Measurements from ENCODE around the gene ACBD6.
"Not testable (repeated sequence)": the region's sequence is repeated elsewhere in the genome, so short reads cannot be mapped to it uniquely, and the experiment has no call there.

ACBD6 gene

DNA sequence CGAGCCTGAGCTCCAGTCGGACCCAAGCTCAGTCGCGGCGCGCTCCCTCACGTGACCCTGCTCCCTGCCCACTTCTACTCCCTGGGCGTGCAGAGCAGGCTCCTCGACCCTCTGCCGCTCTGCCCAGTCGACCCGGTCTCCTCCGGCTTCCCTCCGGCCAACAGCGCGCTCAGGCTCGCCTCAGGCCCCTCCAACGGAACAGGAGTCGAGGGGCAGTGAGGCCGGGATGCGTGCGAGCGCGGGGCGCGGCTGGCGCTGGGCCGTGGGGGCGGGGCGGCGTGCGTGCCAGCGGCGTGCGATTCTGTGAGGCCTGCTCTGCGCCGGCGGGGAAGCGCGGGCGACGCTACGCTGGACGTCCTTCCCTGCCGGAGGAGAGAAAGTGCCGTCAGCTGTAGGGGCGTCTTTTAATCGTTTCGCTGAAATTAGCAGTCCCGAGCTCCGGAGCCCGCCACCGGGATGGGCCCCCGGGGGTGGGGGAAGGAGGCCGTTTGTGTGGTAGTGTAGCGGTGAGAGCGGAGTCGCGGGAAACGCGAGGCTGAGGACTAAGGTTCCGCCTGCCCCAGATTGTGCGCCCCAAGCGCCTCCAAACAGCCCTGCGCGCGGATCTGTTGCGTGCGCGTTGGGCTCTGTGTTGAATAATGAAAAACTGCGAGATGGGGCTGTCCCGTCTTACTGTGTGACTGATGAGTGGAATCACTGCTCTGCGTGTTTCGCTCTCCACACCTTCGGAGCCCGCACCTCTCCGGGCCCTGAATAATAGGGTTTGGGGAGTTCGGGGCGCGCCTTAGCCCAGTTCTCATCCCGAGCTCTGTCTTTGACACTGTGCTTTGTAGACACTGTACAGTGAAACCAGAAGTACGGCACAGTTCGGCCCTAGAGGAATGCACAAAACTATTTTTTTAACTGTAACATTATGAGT is at the start of gene ACBD6:
TSS of gene ACBD6 (minus strand) at position 217 of the 919 bp plus-strand sequence. CDS start 311 bp downstream, outside the sequence.
- Histone ChIP-seq H3K4me3 (ENCODE audit: low read length, poor library complexity, severe bottlenecking) (peak within 1 kb of the TSS; percentile 91), H3K27me3 (ENCODE audit: insufficient read depth, low read length, poor library complexity, severe bottlenecking) (no peaks in the 10 kb centered on the region), H2AFZ (ENCODE audit: low read length) (peak within 1 kb of the TSS; percentile 98), H3F3A (ENCODE audit: low read depth) (no peaks in the 10 kb centered on the region), H3K9me2 (replicated peaks; ENCODE audit: low read depth, low read length) (no peaks in the 10 kb centered on the region), H3K79me2 (ENCODE audit: insufficient read depth, low read length) (peaks cover 47% of the 10 kb centered on the region), H3K36me3 (ENCODE audit: insufficient read depth, low read length) (no peaks in the 10 kb centered on the region), H3K9ac (ENCODE audit: low read depth, low read length, poor library complexity, severe bottlenecking) (peak within 1 kb of the TSS; percentile 91), H4K20me1 (ENCODE audit: insufficient read depth, low read length, poor library complexity, severe bottlenecking) (peaks cover 38% of the 10 kb centered on the region), H3K9me3 (ENCODE audit: insufficient read depth, low read depth, low read length) (no peaks in the 10 kb centered on the region), H3K4me2 (ENCODE audit: low read depth, low read length, poor library complexity, severe bottlenecking) (peak within 1 kb of the TSS; percentile 99), H3K4me1 (ENCODE audit: insufficient read depth, low read length, poor library complexity, severe bottlenecking) (peaks cover 45% of the 10 kb centered on the region)
- peak; percentile 33 for TF ChIP-seq CTCF (conservative IDR thresholded peaks at IDR 0.05; ENCODE audit: low read length)
- no peak for TF ChIP-seq EZH2phosphoT487 (IDR thresholded peaks at IDR 0.05; ENCODE audit: borderline replicate concordance)

- H2AFZ ChIP-seq (ENCODE audit: low read length): no peak overlapping the region
- H3K36me3 ChIP-seq (ENCODE audit: insufficient read depth, low read length): no peaks in the 10 kb centered on the region
- H3F3A ChIP-seq (ENCODE audit: low read depth): no peaks in the 10 kb centered on the region
- no peaks in the 10 kb centered on the region for H3K4me1 ChIP-seq (ENCODE audit: insufficient read depth, low read length, poor library complexity, severe bottlenecking)
- no peaks in the 10 kb centered on the region for H4K20me1 ChIP-seq (ENCODE audit: insufficient read depth, low read length, poor library complexity, severe bottlenecking)
- H3K79me2 ChIP-seq (ENCODE audit: insufficient read depth, low read length): no peaks in the 10 kb centered on the region
- H3K9me2 ChIP-seq (replicated peaks; ENCODE audit: low read depth, low read length): no peaks in the 10 kb centered on the region
- TF ChIP-seq EZH2phosphoT487 (IDR thresholded peaks at IDR 0.05; ENCODE audit: borderline replicate concordance) (no peak), CTCF (conservative IDR thresholded peaks at IDR 0.05; ENCODE audit: low read length) (no peak)
- no peak overlapping the region for H3K4me3 ChIP-seq (ENCODE audit: low read length, poor library complexity, severe bottlenecking)
- no peaks in the 10 kb centered on the region for H3K9me3 ChIP-seq (ENCODE audit: insufficient read depth, low read depth, low read length)
- no peaks in the 10 kb centered on the region for H3K27me3 ChIP-seq (ENCODE audit: insufficient read depth, low read length, poor library complexity, severe bottlenecking)
- no peak overlapping the region for H3K9ac ChIP-seq (ENCODE audit: low read depth, low read length, poor library complexity, severe bottlenecking)
- no peak overlapping the region for H3K4me2 ChIP-seq (ENCODE audit: low read depth, low read length, poor library complexity, severe bottlenecking)
Observed at GRCh38 chr1:180551997-180552396, 49.6 kb upstream of the ACBD6 start.

DNA sequence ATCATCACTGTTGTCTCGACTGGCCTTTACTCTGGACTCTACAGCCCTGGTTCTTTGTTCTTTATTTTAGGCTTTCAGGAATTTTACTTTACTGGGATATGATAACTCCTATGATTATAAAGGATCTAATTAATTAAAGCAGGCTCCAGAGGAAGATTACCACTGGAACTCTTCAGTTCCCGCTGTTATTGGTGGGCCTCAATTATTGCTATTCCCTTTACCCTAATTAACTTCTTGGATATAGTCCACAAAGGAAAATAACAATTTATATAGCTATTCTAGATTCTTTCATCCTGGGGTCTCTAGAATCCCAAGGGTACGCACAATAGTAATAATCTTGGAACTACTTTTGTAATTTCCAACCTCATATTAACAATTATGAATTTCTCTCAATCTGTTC is 47.9 kb upstream of the ACBD6 start:
- TF ChIP-seq CTCF (conservative IDR thresholded peaks at IDR 0.05; ENCODE audit: low read length) (no peak), EZH2phosphoT487 (IDR thresholded peaks at IDR 0.05; ENCODE audit: borderline replicate concordance) (no peak)
- Histone ChIP-seq H3K9me3 (ENCODE audit: insufficient read depth, low read depth, low read length) (no peaks in the 10 kb centered on the region), H3K9ac (ENCODE audit: low read depth, low read length, poor library complexity, severe bottlenecking) (no peak overlapping the region), H3K36me3 (ENCODE audit: insufficient read depth, low read length) (no peaks in the 10 kb centered on the region), H3K4me3 (ENCODE audit: low read length, poor library complexity, severe bottlenecking) (no peak overlapping the region), H3K79me2 (ENCODE audit: insufficient read depth, low read length) (no peaks in the 10 kb centered on the region), H3K4me2 (ENCODE audit: low read depth, low read length, poor library complexity, severe bottlenecking) (no peak overlapping the region), H4K20me1 (ENCODE audit: insufficient read depth, low read length, poor library complexity, severe bottlenecking) (no peaks in the 10 kb centered on the region), H3K4me1 (ENCODE audit: insufficient read depth, low read length, poor library complexity, severe bottlenecking) (no peaks in the 10 kb centered on the region), H3K27me3 (ENCODE audit: insufficient read depth, low read length, poor library complexity, severe bottlenecking) (no peaks in the 10 kb centered on the region), H3F3A (ENCODE audit: low read depth) (no peaks in the 10 kb centered on the region), H3K9me2 (replicated peaks; ENCODE audit: low read depth, low read length) (no peaks in the 10 kb centered on the region), H2AFZ (ENCODE audit: low read length) (no peak overlapping the region)

GRCh38 chr1:180549770-180550169 is 47.4 kb upstream of the ACBD6 start:
- not testable (repeated sequence) for H3K4me3 ChIP-seq (ENCODE audit: low read length, poor library complexity, severe bottlenecking); H3K9me2 ChIP-seq (replicated peaks; ENCODE audit: low read depth, low read length); H3K4me2 ChIP-seq (ENCODE audit: low read depth, low read length, poor library complexity, severe bottlenecking); H3K4me1 ChIP-seq (ENCODE audit: insufficient read depth, low read length, poor library complexity, severe bottlenecking); H3K36me3 ChIP-seq (ENCODE audit: insufficient read depth, low read length); H3F3A ChIP-seq (ENCODE audit: low read depth); H4K20me1 ChIP-seq (ENCODE audit: insufficient read depth, low read length, poor library complexity, severe bottlenecking); H3K9me3 ChIP-seq (ENCODE audit: insufficient read depth, low read depth, low read length); H3K79me2 ChIP-seq (ENCODE audit: insufficient read depth, low read length); H3K27me3 ChIP-seq (ENCODE audit: insufficient read depth, low read length, poor library complexity, severe bottlenecking); H2AFZ ChIP-seq (ENCODE audit: low read length); H3K9ac ChIP-seq (ENCODE audit: low read depth, low read length, poor library complexity, severe bottlenecking)
